KOPT-K1 (cell line): ENCODE data around the gene USP5.

Source experiments
- H3K27ac ChIP-seq: fragments of 200-600 bp; sonication (generic); 2 replicates; pipeline ENCODE4 v1.5.1; 2016; ENCODE audit warnings: antibody characterized with exemption, mild to moderate bottlenecking, low read depth, low read length; ENCODE audit not compliant: poor library complexity, severe bottlenecking
- H3K36me3 ChIP-seq: fragments of 200-600 bp; sonication (generic); 2 replicates; pipeline ENCODE4 v1.5.1; 2017; ENCODE audit warnings: antibody characterized with exemption, mild to moderate bottlenecking, low read length, moderate library complexity; ENCODE audit not compliant: insufficient read depth
- H3K9me3 ChIP-seq: fragments of 200-600 bp; sonication (generic); 2 replicates; pipeline ENCODE4 v1.5.1; 2017; ENCODE audit warnings: antibody characterized with exemption, low read length, mild to moderate bottlenecking; ENCODE audit not compliant: insufficient read depth, poor library complexity, severe bottlenecking

USP5 gene

GRCh38 chr12:6846316-6846869, 5.6 kb upstream of the USP5 start:
- Histone ChIP-seq H3K9me3 (no peaks in the 10 kb centered on the region), H3K36me3 (peaks cover 55% of the 10 kb centered on the region), H3K27ac (no peak overlapping the region)

GRCh38 chr12:6847676-6848075, 4.3 kb upstream of the USP5 start:
- H3K36me3 ChIP-seq = peaks cover 55% of the 10 kb centered on the region
- H3K9me3 ChIP-seq = no peaks in the 10 kb centered on the region
- H3K27ac ChIP-seq = no peak overlapping the region

- Histone ChIP-seq H3K27ac (peak overlapping the region; percentile 80), H3K9me3 (no peaks in the 10 kb centered on the region), H3K36me3 (peaks cover 63% of the 10 kb centered on the region)
Measured at GRCh38 chr12:6849427-6849826, 2.5 kb upstream of the USP5 start.

- Histone ChIP-seq H3K27ac (peak overlapping the region; percentile 80), H3K9me3 (no peaks in the 10 kb centered on the region), H3K36me3 (peaks cover 67% of the 10 kb centered on the region)
Measured at GRCh38 chr12:6849976-6850560, 1.9 kb upstream of the USP5 start.

GRCh38 chr12:6850796-6851152, 1.2 kb upstream of the USP5 start:
- Histone ChIP-seq H3K36me3 (peaks cover 67% of the 10 kb centered on the region), H3K27ac (peak overlapping the region; percentile 80), H3K9me3 (no peaks in the 10 kb centered on the region)

GRCh38 chr12:6851153-6851920, 613 bp upstream of the USP5 start, which contains the start of gene CDCA3:
TSS of gene CDCA3 (minus strand) at chr12:6851286. CDS start at chr12:6850952, 334 bp downstream.
- peaks cover 67% of the 10 kb centered on the region for H3K36me3 ChIP-seq
- no peaks in the 10 kb centered on the region for H3K9me3 ChIP-seq

GRCh38 chr12:6852651-6853354, 853 bp downstream of the USP5 start:
- Histone ChIP-seq H3K9me3 (no peaks in the 10 kb centered on the region), H3K27ac (peak overlapping the region; percentile 80), H3K36me3 (peaks cover 67% of the 10 kb centered on the region)

More at GRCh38 chr12:6851153-6851920, 613 bp upstream of the USP5 start, which contains the start of gene CDCA3:
- H3K27ac ChIP-seq = peak within 1 kb of the TSS; percentile 80

- Histone ChIP-seq H3K36me3 (peaks cover 67% of the 10 kb centered on the region), H3K27ac (no peak overlapping the region), H3K9me3 (no peaks in the 10 kb centered on the region)
Measured at GRCh38 chr12:6853626-6854025, 1.7 kb downstream of the USP5 start.

GRCh38 chr12:6854036-6854435, 2.1 kb downstream of the USP5 start:
- Histone ChIP-seq H3K27ac (no peak overlapping the region), H3K36me3 (peaks cover 67% of the 10 kb centered on the region), H3K9me3 (no peaks in the 10 kb centered on the region)

GRCh38 chr12:6855322-6855721, 3.4 kb downstream of the USP5 start:
- H3K27ac ChIP-seq = no peak overlapping the region
- H3K36me3 ChIP-seq = peaks cover 67% of the 10 kb centered on the region

GRCh38 chr12:6858799-6859198, 6.8 kb downstream of the USP5 start:
- Histone ChIP-seq H3K27ac (no peak overlapping the region), H3K9me3 (no peaks in the 10 kb centered on the region), H3K36me3 (peaks cover 98% of the 10 kb centered on the region)

More at GRCh38 chr12:6855322-6855721, 3.4 kb downstream of the USP5 start:
- no peaks in the 10 kb centered on the region for H3K9me3 ChIP-seq

GRCh38 chr12:6860116-6860515, 8.2 kb downstream of the USP5 start:
- peaks cover 100% of the 10 kb centered on the region for H3K36me3 ChIP-seq
- H3K9me3 ChIP-seq = no peaks in the 10 kb centered on the region
- H3K27ac ChIP-seq = no peak overlapping the region

GRCh38 chr12:6860942-6861341, 9.0 kb downstream of the USP5 start:
- peaks cover 100% of the 10 kb centered on the region for H3K36me3 ChIP-seq
- no peaks in the 10 kb centered on the region for H3K9me3 ChIP-seq
- no peak overlapping the region for H3K27ac ChIP-seq

- Histone ChIP-seq H3K36me3 (peaks cover 100% of the 10 kb centered on the region), H3K27ac (no peak overlapping the region), H3K9me3 (no peaks in the 10 kb centered on the region)
Measured at GRCh38 chr12:6861391-6861790, 9.4 kb downstream of the USP5 start.

- peaks cover 83% of the 10 kb centered on the region for H3K36me3 ChIP-seq
- H3K9me3 ChIP-seq = no peaks in the 10 kb centered on the region
- no peak overlapping the region for H3K27ac ChIP-seq
Measured at GRCh38 chr12:6863033-6863432, 11.1 kb downstream of the USP5 start.
